Heart left ventricle (tissue), 16 donors: ENCODE results near the gene OPRD1. TPM values are rescaled to one million over a fixed set of nuclear protein-coding genes. Genes with fewer than 3 reads are reported as not detected.
A peak's percentile ranks its signal among the peaks of the same experiment; 100 is the strongest.

Experiments used
- ATAC-seq, 4 donors: fragments of 200-7000 bp; cut with Tn5 transposase; one replicate each; pipeline ENCODE4 v1.9.1; 2020 to 2022; ENCODE audit warnings: moderate library complexity in 4 of 4, mild to moderate bottlenecking in 3 of 4, moderate number of reproducible peaks in 1 of 4
- DNase-seq, 5 donors: peaks; one replicate each; pipeline ENCODE4 v3.0.0-alpha.2; 2020
- H3K27ac ChIP-seq, 12 donors: fragments of 200-600 bp; sonication (generic) in 4 of 12; one replicate each; pipeline versions ENCODE4 v1.5.0 to v1.8.0; 2016 to 2022; ENCODE audit warnings: mild to moderate bottlenecking in 2 of 12
- H3K27me3 ChIP-seq, 9 donors: fragments of 200-600 bp; sonication (generic) in 2 of 9; one replicate each; pipeline versions ENCODE4 v1.5.1 to v1.8.0; 2016 to 2022; ENCODE audit warnings: mild to moderate bottlenecking in 3 of 9
- H3K36me3 ChIP-seq, 9 donors: fragments of 200-600 bp; sonication (generic) in 2 of 9; one replicate each; pipeline versions ENCODE4 v1.5.0 to v1.8.0; 2018 to 2022; ENCODE audit warnings: mild to moderate bottlenecking in 2 of 9
- H3K4me1 ChIP-seq, 12 donors: fragments of 200-600 bp; sonication (generic) in 4 of 12; one replicate each; pipeline versions ENCODE4 v1.5.0 to v1.8.0; 2016 to 2022; ENCODE audit warnings: mild to moderate bottlenecking in 3 of 12
- H3K4me3 ChIP-seq, 12 donors: fragments of 200-600 bp; sonication (generic) in 4 of 12; one replicate each; pipeline versions ENCODE4 v1.5.0 to v1.8.0; 2017 to 2022; ENCODE audit warnings: mild to moderate bottlenecking in 9 of 12, moderate library complexity in 4 of 12
- H3K9me3 ChIP-seq, 12 donors: fragments of 200-600 bp; sonication (generic) in 4 of 12; one replicate each; pipeline versions ENCODE4 v1.5.0 to v1.8.0; 2016 to 2022; ENCODE audit warnings: mild to moderate bottlenecking in 1 of 12
- POLR2A ChIP-seq, 2 donors: fragments of 450-650 bp; IDR thresholded peaks; one replicate each; pipeline ENCODE4 v1.6.1; 2017; ENCODE audit warnings: antibody characterized with exemption in 2 of 2, mild to moderate bottlenecking in 2 of 2, moderate library complexity in 2 of 2
- WGBS, 4 donors: extraction: QIAGEN DNeasy Blood & Tissue Kit in 2 of 4; methylation state at CpG; one replicate each; pipeline versions ENCODE4 v1.1.5 to v1.1.7; 2013 to 2018; 5-methylcytosine and 5-hydroxymethylcytosine counted together
- intact Hi-C, 10 donors: fragments of 100-400 bp; cut with DNase I; formaldehyde crosslinking; loops; one replicate each; pipeline versions ENCODE4 v1.11.1 to v1.14.2; 2022
- polyA plus RNA-seq, 2 donors: library from polyadenylated mRNA; stranded (reverse); fragments of 200-250 nt; gene quantifications; one replicate each; pipeline ENCODE4 v1.2.3, GENCODE V29; 2013
- total RNA-seq, 9 donors: library from RNA; depleted of rRNA in 2 of 9; stranded (reverse); fragments of >200 nt in 2 of 9; fragmentation: NEBNext Ultra II Directional in 3 of 9; extraction: Animal tissue kit (Norgen Biotek cat#: 25700) in 3 of 9; gene quantifications; one replicate each; pipeline versions ENCODE4 v1.1.0 to v1.2.4, GENCODE V29; 2016 to 2023
- TF ChIP-seq, protein P1 (sequence below), 12 donors: fragments of 200-600 bp; sonication (generic) in 4 of 12; IDR thresholded peaks; one replicate each; pipeline versions ENCODE4 v1.5.0 to v1.8.0; 2018 to 2022; ENCODE audit warnings: antibody characterized with exemption in 12 of 12, mild to moderate bottlenecking in 5 of 12
- donor health status: ischemic (EF 13 %, LVEDD 7.1; RV severe dilation, severe dysfunction).
- donor health status: healthy with polysubstance abuse.
- donor health status: DM: no; HTN: yes; CAD: no.
- donor health status: DM: no; HTN: no; CAD: no.
- donor health status: ischemic (EF 25% LVEDD 6.9; RV normal size, moderate dysfunction).
- donor health status: ischemic (EF 25% LVEDD 5.7; RV mildly dilated, moderate dysfunction).
- donor health status: healthy.
- donor health status: DM: yes; HTN: yes; CAD: no.
- donor health status: ischemic (EF 35%, LVEDD 5.7; RV mildly dilated, moderate dysfunction).
- donor health status: nonischemic (EF 11% LVEDD 7.7; RV severe dilation, severe dysfunction).
- donor health status: DM: yes; HTN: yes; CAD: no.
- donor health status: PGD.
- donor health status: ischemic (EF 29% LVEDD 5.4; RV normal size, mild dysfunction).
- donor health status: nonischemic (EF 23%, LVEDD 6.1; RV moderate dilation, normal function).

OPRD1 gene
- total and polyA plus RNA-seq, 11 donors: under 0.01 to 0.02 (median 0.01) TPM; not detected in 7

DNA sequence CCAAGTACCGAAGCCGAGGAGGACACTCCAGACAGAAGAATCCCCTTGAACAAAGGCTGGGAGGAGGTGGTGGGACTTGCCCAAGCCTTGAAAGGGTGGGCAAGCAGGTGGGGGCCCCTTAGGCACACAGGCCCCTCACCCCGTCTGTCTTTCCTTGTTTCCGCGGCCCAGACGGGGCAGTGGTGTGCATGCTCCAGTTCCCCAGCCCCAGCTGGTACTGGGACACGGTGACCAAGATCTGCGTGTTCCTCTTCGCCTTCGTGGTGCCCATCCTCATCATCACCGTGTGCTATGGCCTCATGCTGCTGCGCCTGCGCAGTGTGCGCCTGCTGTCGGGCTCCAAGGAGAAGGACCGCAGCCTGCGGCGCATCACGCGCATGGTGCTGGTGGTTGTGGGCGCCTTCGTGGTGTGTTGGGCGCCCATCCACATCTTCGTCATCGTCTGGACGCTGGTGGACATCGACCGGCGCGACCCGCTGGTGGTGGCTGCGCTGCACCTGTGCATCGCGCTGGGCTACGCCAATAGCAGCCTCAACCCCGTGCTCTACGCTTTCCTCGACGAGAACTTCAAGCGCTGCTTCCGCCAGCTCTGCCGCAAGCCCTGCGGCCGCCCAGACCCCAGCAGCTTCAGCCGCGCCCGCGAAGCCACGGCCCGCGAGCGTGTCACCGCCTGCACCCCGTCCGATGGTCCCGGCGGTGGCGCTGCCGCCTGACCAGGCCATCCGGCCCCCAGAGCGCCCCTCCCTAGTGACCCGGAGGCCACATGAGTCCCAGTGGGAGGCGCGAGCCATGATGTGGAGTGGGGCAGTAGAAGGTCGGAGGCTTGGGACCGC, 50.8 kb downstream of the OPRD1 start:
- H3K4me1 ChIP-seq: no peaks in the 10 kb centered on the region
- H3K4me3 ChIP-seq: no peak overlapping the region
- H3K27ac ChIP-seq: no peak overlapping the region
- no peaks in the 10 kb centered on the region for H3K9me3 ChIP-seq
- ATAC-seq (peak in 1 of 4 donors; percentile 40), DNase-seq (no peak)
- 86 to 93% (median 92%) methylated on average over 45 to 66 of the region's 66 CpGs for WGBS, 4 donors
- peaks cover 0 to 12% (median 0%) of the 10 kb centered on the region in 9 donors for H3K27me3 ChIP-seq
- TF ChIP-seq, protein P1, sequence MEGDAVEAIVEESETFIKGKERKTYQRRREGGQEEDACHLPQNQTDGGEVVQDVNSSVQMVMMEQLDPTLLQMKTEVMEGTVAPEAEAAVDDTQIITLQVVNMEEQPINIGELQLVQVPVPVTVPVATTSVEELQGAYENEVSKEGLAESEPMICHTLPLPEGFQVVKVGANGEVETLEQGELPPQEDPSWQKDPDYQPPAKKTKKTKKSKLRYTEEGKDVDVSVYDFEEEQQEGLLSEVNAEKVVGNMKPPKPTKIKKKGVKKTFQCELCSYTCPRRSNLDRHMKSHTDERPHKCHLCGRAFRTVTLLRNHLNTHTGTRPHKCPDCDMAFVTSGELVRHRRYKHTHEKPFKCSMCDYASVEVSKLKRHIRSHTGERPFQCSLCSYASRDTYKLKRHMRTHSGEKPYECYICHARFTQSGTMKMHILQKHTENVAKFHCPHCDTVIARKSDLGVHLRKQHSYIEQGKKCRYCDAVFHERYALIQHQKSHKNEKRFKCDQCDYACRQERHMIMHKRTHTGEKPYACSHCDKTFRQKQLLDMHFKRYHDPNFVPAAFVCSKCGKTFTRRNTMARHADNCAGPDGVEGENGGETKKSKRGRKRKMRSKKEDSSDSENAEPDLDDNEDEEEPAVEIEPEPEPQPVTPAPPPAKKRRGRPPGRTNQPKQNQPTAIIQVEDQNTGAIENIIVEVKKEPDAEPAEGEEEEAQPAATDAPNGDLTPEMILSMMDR (IDR thresholded peaks at IDR 0.05): no peak
- no peak for TF ChIP-seq POLR2A (IDR thresholded peaks at IDR 0.05)
- H3K36me3 ChIP-seq: no peaks in the 10 kb centered on the region
- intact Hi-C loops: loop anchor here in 1 of 10 donors (10.0 kb wide), 1 partner anchor 328 kb away; no protein-coding TSS in a partner anchor

DNA sequence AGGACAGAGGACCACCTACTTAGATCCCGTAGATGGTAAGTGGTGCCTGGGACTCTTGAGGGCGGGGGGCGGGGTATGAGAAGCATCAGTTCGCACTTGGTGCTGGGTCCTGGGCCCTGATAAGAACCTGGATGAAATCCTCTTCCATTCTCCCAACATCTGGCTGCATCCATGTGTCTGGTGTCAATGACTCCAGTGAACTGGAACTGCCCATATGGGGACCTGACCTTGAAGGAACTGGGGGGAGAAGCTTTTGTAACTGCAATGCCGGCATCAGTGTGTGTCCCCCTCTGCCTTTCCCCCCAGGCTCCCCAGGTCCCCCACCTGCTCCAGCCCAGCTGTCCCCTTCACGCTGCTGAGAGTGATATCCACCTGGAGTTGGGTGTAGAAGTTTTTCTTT, 52.7 kb downstream of the OPRD1 start:
- no peak overlapping the region for H3K27ac ChIP-seq
- H3K4me1 ChIP-seq: no peaks in the 10 kb centered on the region
- peaks cover 0 to 22% (median 0%) of the 10 kb centered on the region in 9 donors for H3K27me3 ChIP-seq
- no peaks in the 10 kb centered on the region for H3K9me3 ChIP-seq
- 57 to 72% (median 71%) methylated on average over 6 of the region's 6 CpGs for WGBS, 4 donors
- TF ChIP-seq, protein P1 (IDR thresholded peaks at IDR 0.05): no peak
- no peak for TF ChIP-seq POLR2A (IDR thresholded peaks at IDR 0.05)
- no peak overlapping the region for H3K4me3 ChIP-seq
- no peaks in the 10 kb centered on the region for H3K36me3 ChIP-seq
- ATAC-seq (no peak), DNase-seq (no peak)
- intact Hi-C loops: loop anchor here in 1 of 10 donors (10.0 kb wide), 1 partner anchor 330 kb away; no protein-coding TSS in a partner anchor

DNA sequence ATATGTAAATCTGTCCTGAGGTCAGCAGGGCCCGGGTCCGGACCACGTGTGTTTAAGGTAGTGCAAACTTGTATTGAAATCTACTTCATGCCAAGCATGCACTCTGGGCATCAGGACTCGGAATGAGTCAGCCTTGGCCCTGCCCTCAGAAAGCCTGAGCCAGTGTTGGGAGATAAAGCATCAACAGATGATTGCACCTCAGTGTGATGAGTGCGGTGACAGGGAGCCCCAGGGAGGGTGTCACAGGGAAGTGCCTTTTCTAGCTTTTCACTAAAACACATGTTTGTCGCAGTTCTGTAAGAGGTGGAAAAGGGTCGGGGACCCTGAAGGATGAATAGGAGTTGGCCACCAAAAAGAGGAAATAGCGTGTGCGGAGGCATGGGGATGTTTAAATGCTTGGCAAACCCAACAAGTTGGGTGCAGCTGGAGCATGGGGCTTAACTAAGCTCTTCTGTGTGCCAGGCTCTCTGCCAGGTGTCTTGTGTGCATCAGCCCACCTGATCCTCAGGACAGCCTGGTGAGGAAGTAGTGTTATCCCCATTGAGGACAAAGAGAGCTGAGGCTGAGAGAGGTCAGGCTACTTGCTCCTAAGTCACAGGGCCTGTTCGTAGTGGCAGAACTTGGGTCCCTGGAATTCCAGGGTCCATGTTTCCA, 54.2 kb downstream of the OPRD1 start:
- TF ChIP-seq POLR2A (IDR thresholded peaks at IDR 0.05): no peak
- TF ChIP-seq, protein P1 (IDR thresholded peaks at IDR 0.05): no peak
- no peak overlapping the region for H3K27ac ChIP-seq
- WGBS, 4 donors: 62 to 77% (median 71%) methylated on average over 10 of the region's 10 CpGs
- no peaks in the 10 kb centered on the region for H3K4me1 ChIP-seq
- H3K36me3 ChIP-seq: no peaks in the 10 kb centered on the region
- H3K9me3 ChIP-seq: no peaks in the 10 kb centered on the region
- intact Hi-C loops: loop anchor here in 1 of 10 donors (10.0 kb wide), 1 partner anchor 331 kb away; no protein-coding TSS in a partner anchor
- H3K4me3 ChIP-seq: no peak overlapping the region
- DNase-seq (no peak), ATAC-seq (no peak)
- peaks cover 0 to 24% (median 0%) of the 10 kb centered on the region in 9 donors for H3K27me3 ChIP-seq

DNA sequence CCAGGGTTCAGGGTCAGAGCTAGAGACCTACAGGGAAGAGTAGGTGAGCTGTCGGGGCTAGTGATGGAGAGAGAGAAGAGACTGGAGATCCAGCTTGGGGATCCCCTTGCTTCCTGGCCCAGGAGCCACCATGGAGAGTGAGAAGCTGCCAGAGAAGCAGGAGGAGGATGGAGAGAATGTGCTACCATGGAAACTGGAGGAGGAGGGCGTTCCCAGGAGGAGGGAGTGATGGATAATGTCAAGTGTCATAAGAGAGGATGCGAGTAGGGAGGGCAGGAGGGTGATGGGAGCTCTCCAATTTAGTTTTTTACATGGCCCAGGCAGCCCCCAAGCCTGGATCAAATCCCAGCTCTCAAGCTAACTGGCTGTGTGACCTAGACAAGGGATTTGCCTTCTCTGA, 55.9 kb downstream of the OPRD1 start:
- H3K27ac ChIP-seq: no peak overlapping the region
- H3K27me3 ChIP-seq: peaks cover 0 to 24% (median 0%) of the 10 kb centered on the region in 9 donors
- H3K4me3 ChIP-seq: no peak overlapping the region
- no peaks in the 10 kb centered on the region for H3K9me3 ChIP-seq
- TF ChIP-seq POLR2A (IDR thresholded peaks at IDR 0.05): no peak
- TF ChIP-seq, protein P1 (IDR thresholded peaks at IDR 0.05): no peak
- ATAC-seq: no peak
- no peak for DNase-seq
- WGBS, 4 donors: 53 to 64% (median 60%) methylated on average over 3 of the region's 3 CpGs
- intact Hi-C loops: loop anchor here in 1 of 10 donors (10.0 kb wide), 1 partner anchor 333 kb away; no protein-coding TSS in a partner anchor
- no peaks in the 10 kb centered on the region for H3K36me3 ChIP-seq
- no peaks in the 10 kb centered on the region for H3K4me1 ChIP-seq
